HG03039 (cell line): ENCODE results near the gene TMEM131.
"Not testable (repeated sequence)": the region's sequence is repeated elsewhere in the genome, so short reads cannot be mapped to it uniquely, and the experiment has no call there.

ENCODE experiments used
- ATAC-seq: cut with Tn5 transposase; IDR thresholded peaks from one replicate; pipeline ENCODE4 v1.9.1; 2021; ENCODE audit warnings: mild to moderate bottlenecking, moderate library complexity; ENCODE audit not compliant: unreplicated experiment

TMEM131 gene

GRCh38 chr2:97995734-97996624, at the start of gene TMEM131:
Gene TMEM131, minus strand, starts transcription at chr2:97995948. Its CDS starts 286 bp downstream, at chr2:97995662.
- ATAC-seq, result peak; percentile 66

- ATAC-seq, result not testable (repeated sequence)
Measured at GRCh38 chr2:98044730-98045129, 49.0 kb upstream of the TMEM131 start.

- no peak for ATAC-seq
Measured at GRCh38 chr2:98043101-98043500, 47.4 kb upstream of the TMEM131 start.

- no peak for ATAC-seq
Measured at GRCh38 chr2:98040331-98040939, 44.7 kb upstream of the TMEM131 start.

GRCh38 chr2:98039085-98039756, 43.5 kb upstream of the TMEM131 start:
- ATAC-seq, result no peak

GRCh38 chr2:98037666-98038336, 42.1 kb upstream of the TMEM131 start:
- no peak for ATAC-seq

- ATAC-seq, result no peak
Measured at GRCh38 chr2:98037206-98037605, 41.5 kb upstream of the TMEM131 start.

GRCh38 chr2:98036349-98037000, 40.7 kb upstream of the TMEM131 start:
- ATAC-seq, result no peak

- no peak for ATAC-seq
Measured at GRCh38 chr2:98034745-98035144, 39.0 kb upstream of the TMEM131 start.

GRCh38 chr2:98032086-98032485, 36.3 kb upstream of the TMEM131 start:
- no peak for ATAC-seq

- no peak for ATAC-seq
Measured at GRCh38 chr2:98029718-98030222, 34.0 kb upstream of the TMEM131 start.

- ATAC-seq, result no peak
Measured at GRCh38 chr2:98028931-98029717, 33.4 kb upstream of the TMEM131 start.

GRCh38 chr2:98028101-98028561, 32.4 kb upstream of the TMEM131 start:
- no peak for ATAC-seq

- peak; percentile 33 for ATAC-seq
Measured at GRCh38 chr2:98027538-98027937, 31.8 kb upstream of the TMEM131 start.

GRCh38 chr2:98026927-98027522, 31.3 kb upstream of the TMEM131 start:
- ATAC-seq, result peak; percentile 82

GRCh38 chr2:98026292-98026691, 30.5 kb upstream of the TMEM131 start:
- ATAC-seq, result no peak

GRCh38 chr2:98025481-98026037, 29.8 kb upstream of the TMEM131 start:
- ATAC-seq, result no peak

GRCh38 chr2:98022067-98022466, 26.3 kb upstream of the TMEM131 start:
- not testable (repeated sequence) for ATAC-seq
